ENCODE measurements around the gene PRAME. TPM values are rescaled to one million over a fixed set of nuclear protein-coding genes. Genes with fewer than 3 reads are reported as not detected.

Gene PRAME
- total and polyA plus RNA-seq, 10 of the 15 experiments (the other 5 are each of a cell fraction or from before 2014, with no cell fraction given) = 0.40 to 2.5 (median 0.65) TPM

DNA sequence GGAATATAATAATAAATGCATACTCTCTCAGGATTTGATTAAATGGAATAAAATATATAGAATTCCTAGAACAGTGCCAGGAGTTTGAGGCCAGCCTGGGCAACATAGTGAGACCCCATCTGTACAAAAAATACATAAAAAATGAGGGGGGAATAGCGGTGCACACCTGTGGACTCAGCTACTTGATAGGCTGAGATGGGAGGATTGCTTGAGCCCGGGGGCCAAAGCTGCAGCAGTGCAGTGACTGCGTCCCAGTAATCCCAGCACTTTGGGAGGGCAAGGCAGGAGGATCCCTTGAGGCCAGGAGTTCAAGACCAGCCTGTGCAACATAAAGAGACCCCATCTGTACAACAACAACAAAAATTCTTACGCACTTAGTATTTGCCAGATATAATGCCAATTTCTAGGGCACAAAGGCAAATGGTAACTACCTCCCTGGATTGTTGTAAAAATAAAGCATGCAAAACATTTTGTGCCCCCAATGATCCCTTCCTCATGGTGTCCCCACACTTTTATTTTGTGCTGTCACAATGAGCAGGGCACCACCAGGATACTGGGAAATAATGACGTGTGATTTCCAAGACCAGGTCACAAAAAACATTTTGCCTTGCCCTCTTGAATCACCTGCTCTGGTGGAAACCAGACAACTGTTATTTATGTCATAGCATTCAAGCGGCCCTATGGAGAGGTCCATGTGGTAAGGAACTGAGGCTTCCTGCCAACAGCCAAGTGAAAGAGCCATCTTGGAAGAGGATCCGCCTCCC, 20.7 kb downstream of the PRAME start:
- WGBS (ENCODE audit: insufficient coverage, insufficient replicate concordance, low lambda C conversion rate, missing lambda C conversion rate) = 42% methylated on average over 7 of the region's 7 CpGs
- ATAC-seq (no peak), DNase-seq (ENCODE audit: low read depth, low spot score) (no peak), FAIRE-seq (no peak)
- H3K9ac ChIP-seq (ENCODE audit: control insufficient read depth, insufficient read depth, low read length) = no peak overlapping the region
- CTCF ChIA-PET = interaction anchor here (1.0 to 1.6 kb wide), 2 partner anchors 38 to 108 kb away, joined by 3 to 4 read pairs; no protein-coding TSS in a partner anchor
- no peak overlapping the region for H2AFZ ChIP-seq (ENCODE audit: control insufficient read depth, low read depth, low read length)
- BruUV-seq (replicated peaks) = no TSS peak
- H3K4me3 ChIP-seq = no peak overlapping the region
- no peak for TF ChIP-seq IKZF1 (conservative IDR thresholded peaks at IDR 0.05)
- TF ChIP-seq MTA3 (IDR thresholded peaks at IDR 0.05; ENCODE audit: borderline replicate concordance, low read length) = no peak
- no peak for TF ChIP-seq ZSCAN29 (IDR thresholded peaks at IDR 0.05)
- no peak for TF ChIP-seq CREM (IDR thresholded peaks at IDR 0.05; ENCODE audit: low read depth)
- TF ChIP-seq RAD51 (IDR thresholded peaks at IDR 0.05) = no peak
- TF ChIP-seq, protein P1, sequence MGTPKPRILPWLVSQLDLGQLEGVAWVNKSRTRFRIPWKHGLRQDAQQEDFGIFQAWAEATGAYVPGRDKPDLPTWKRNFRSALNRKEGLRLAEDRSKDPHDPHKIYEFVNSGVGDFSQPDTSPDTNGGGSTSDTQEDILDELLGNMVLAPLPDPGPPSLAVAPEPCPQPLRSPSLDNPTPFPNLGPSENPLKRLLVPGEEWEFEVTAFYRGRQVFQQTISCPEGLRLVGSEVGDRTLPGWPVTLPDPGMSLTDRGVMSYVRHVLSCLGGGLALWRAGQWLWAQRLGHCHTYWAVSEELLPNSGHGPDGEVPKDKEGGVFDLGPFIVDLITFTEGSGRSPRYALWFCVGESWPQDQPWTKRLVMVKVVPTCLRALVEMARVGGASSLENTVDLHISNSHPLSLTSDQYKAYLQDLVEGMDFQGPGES (IDR thresholded peaks at IDR 0.05) = no peak
- TF ChIP-seq, protein P2, sequence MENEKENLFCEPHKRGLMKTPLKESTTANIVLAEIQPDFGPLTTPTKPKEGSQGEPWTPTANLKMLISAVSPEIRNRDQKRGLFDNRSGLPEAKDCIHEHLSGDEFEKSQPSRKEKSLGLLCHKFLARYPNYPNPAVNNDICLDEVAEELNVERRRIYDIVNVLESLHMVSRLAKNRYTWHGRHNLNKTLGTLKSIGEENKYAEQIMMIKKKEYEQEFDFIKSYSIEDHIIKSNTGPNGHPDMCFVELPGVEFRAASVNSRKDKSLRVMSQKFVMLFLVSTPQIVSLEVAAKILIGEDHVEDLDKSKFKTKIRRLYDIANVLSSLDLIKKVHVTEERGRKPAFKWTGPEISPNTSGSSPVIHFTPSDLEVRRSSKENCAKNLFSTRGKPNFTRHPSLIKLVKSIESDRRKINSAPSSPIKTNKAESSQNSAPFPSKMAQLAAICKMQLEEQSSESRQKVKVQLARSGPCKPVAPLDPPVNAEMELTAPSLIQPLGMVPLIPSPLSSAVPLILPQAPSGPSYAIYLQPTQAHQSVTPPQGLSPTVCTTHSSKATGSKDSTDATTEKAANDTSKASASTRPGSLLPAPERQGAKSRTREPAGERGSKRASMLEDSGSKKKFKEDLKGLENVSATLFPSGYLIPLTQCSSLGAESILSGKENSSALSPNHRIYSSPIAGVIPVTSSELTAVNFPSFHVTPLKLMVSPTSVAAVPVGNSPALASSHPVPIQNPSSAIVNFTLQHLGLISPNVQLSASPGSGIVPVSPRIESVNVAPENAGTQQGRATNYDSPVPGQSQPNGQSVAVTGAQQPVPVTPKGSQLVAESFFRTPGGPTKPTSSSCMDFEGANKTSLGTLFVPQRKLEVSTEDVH (IDR thresholded peaks at IDR 0.05; ENCODE audit: low read depth, partially characterized antibody) = no peak
- no peak for TF ChIP-seq SREBF1 (IDR thresholded peaks at IDR 0.05; ENCODE audit: low read length)
- TF ChIP-seq, protein P3, sequence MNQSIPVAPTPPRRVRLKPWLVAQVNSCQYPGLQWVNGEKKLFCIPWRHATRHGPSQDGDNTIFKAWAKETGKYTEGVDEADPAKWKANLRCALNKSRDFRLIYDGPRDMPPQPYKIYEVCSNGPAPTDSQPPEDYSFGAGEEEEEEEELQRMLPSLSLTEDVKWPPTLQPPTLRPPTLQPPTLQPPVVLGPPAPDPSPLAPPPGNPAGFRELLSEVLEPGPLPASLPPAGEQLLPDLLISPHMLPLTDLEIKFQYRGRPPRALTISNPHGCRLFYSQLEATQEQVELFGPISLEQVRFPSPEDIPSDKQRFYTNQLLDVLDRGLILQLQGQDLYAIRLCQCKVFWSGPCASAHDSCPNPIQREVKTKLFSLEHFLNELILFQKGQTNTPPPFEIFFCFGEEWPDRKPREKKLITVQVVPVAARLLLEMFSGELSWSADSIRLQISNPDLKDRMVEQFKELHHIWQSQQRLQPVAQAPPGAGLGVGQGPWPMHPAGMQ (IDR thresholded peaks at IDR 0.05; ENCODE audit: borderline replicate concordance) = no peak
- no peak for TF ChIP-seq POLR2AphosphoS5 (IDR thresholded peaks at IDR 0.05; ENCODE audit: low read length)
- TF ChIP-seq, protein P4, sequence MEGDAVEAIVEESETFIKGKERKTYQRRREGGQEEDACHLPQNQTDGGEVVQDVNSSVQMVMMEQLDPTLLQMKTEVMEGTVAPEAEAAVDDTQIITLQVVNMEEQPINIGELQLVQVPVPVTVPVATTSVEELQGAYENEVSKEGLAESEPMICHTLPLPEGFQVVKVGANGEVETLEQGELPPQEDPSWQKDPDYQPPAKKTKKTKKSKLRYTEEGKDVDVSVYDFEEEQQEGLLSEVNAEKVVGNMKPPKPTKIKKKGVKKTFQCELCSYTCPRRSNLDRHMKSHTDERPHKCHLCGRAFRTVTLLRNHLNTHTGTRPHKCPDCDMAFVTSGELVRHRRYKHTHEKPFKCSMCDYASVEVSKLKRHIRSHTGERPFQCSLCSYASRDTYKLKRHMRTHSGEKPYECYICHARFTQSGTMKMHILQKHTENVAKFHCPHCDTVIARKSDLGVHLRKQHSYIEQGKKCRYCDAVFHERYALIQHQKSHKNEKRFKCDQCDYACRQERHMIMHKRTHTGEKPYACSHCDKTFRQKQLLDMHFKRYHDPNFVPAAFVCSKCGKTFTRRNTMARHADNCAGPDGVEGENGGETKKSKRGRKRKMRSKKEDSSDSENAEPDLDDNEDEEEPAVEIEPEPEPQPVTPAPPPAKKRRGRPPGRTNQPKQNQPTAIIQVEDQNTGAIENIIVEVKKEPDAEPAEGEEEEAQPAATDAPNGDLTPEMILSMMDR (IDR thresholded peaks at IDR 0.05 in 2 of 3, conservative IDR thresholded peaks at IDR 0.05 in 1 of 3; ENCODE audit: control insufficient read depth in 2 of 3, extremely low read depth in 1 of 3, insufficient read depth in 1 of 3, low read depth in 3 of 3, low read length in 3 of 3) = no peak
- no peak for TF ChIP-seq SUPT20H (IDR thresholded peaks at IDR 0.05; ENCODE audit: borderline replicate concordance, control insufficient read depth, low read depth, low read length)
- TF ChIP-seq FOXM1 (IDR thresholded peaks at IDR 0.05; ENCODE audit: low read depth, low read length) = no peak
- TF ChIP-seq PAX5 (IDR thresholded peaks at IDR 0.05; ENCODE audit: borderline replicate concordance, low read depth, low read length) = no peak
- SMC1A ChIA-PET (ENCODE audit: uncharacterized antibody, unreplicated experiment) = interaction anchor here (0.9 kb wide), 1 partner anchor 16 kb away, joined by 3 read pairs; no protein-coding TSS in a partner anchor
- no peak overlapping the region for H3K4me2 ChIP-seq (ENCODE audit: control insufficient read depth, insufficient read depth)
- POLR2A ChIA-PET = no interaction called here
- H3K4me1 ChIP-seq (ENCODE audit: control insufficient read depth, insufficient read depth, low read length) = no peaks in the 10 kb centered on the region
- in situ Hi-C loops (cut with MboI) = no loop called here
- no peaks in the 10 kb centered on the region for H3K36me3 ChIP-seq (ENCODE audit: control insufficient read depth in 2 of 2, insufficient read depth in 2 of 2, low read length in 1 of 2)
- intact Hi-C loops (cut with micrococcal nuclease; ENCODE audit: unreplicated experiment) = no loop called here
- no peaks in the 10 kb centered on the region for H3K9me3 ChIP-seq (replicated peaks; ENCODE audit: control insufficient read depth, insufficient read depth, low read length)
- no peaks in the 10 kb centered on the region for H3K79me2 ChIP-seq (ENCODE audit: control insufficient read depth, insufficient read depth, low read length)
- RAD21 ChIA-PET (ENCODE audit: unreplicated experiment) = interaction anchor here (1.0 kb wide), 1 partner anchor 18 kb away, joined by 3 read pairs; the partner anchor contains the start of gene ZNF280A
- H4K20me1 ChIP-seq (ENCODE audit: control insufficient read depth, insufficient read depth) = no peaks in the 10 kb centered on the region
- no peaks in the 10 kb centered on the region for H3K27me3 ChIP-seq (replicated peaks in 1 of 2; ENCODE audit: control insufficient read depth in 2 of 2, insufficient read depth in 2 of 2, low read length in 1 of 2)
- no peak overlapping the region for H3K27ac ChIP-seq (ENCODE audit: control insufficient read depth, insufficient read depth)

Measured in GM12878 (cell line).